HEK293 (cell line): ENCODE data around the gene NCSTN.

Source experiments
- CTCF ChIA-PET: fragments of 350-600 bp; formaldehyde crosslinking; extraction: SDS; loops from one replicate; lab custom pipeline; 2021; ENCODE audit warnings: antibody characterized with exemption; lab: Yijun Ruan, JAX
- POLR2A ChIA-PET: fragments of 300-600 bp; formaldehyde crosslinking; extraction: SDS; loops from one replicate; lab custom pipeline; 2020; ENCODE audit warnings: antibody characterized with exemption, inconsistent platforms; lab: Yijun Ruan, JAX
- H3K27ac ChIP-seq: fragments of 200-500 bp; sonication (Bioruptor generic); 2 replicates; pipeline ENCODE4 v1.5.1; 2014; ENCODE audit warnings: low read depth, low read length, control low read depth, inconsistent platforms; ENCODE audit errors: extremely low read depth
- H3K36me3 ChIP-seq, 2 experiments: fragments of 200-500 bp in 1 of 2; sonication (Bioruptor generic) in 1 of 2; 1 replicate in 1 of 2; 2 replicates in 1 of 2; pipeline ENCODE4 v1.5.1; 2014 to 2017; ENCODE audit warnings: inconsistent platforms in 2 of 2, low read length in 2 of 2; ENCODE audit not compliant: control insufficient read depth in 2 of 2, insufficient read depth in 1 of 2
- H3K4me1 ChIP-seq: fragments of 200-500 bp; sonication (Bioruptor generic); 2 replicates; pipeline ENCODE4 v1.5.1; 2014; ENCODE audit warnings: mild to moderate bottlenecking, low read length, inconsistent platforms; ENCODE audit not compliant: control insufficient read depth, insufficient read depth
- H3K4me3 ChIP-seq: 2 replicates; pipeline ENCODE4 v1.5.1; 2011; ENCODE audit warnings: low read depth, mild to moderate bottlenecking, control low read depth, low read length, moderate library complexity
- H3K9me3 ChIP-seq: fragments of 200-500 bp; sonication (Bioruptor generic); 2 replicates; pipeline ENCODE4 v1.5.1; 2014; ENCODE audit warnings: low read depth, low read length, inconsistent platforms; ENCODE audit not compliant: control insufficient read depth, insufficient read depth
- KLF8 ChIP-seq: fragments of 450-650 bp; formaldehyde crosslinking; IDR thresholded peaks from 2 replicates; pipeline ENCODE4 v1.5.1; 2016; ENCODE audit warnings: missing biosample characterization, missing genetic modification characterization
- PBX3 ChIP-seq: sonication (generic); formaldehyde crosslinking; IDR thresholded peaks from 2 replicates; pipeline ENCODE4 v1.8.1; 2022; ENCODE audit warnings: mild to moderate bottlenecking, moderate library complexity, missing genetic modification reagents
- PRDM2 ChIP-seq: fragments of 450-650 bp; formaldehyde crosslinking; IDR thresholded peaks from 2 replicates; pipeline ENCODE4 v1.5.1; 2016; ENCODE audit warnings: missing biosample characterization, missing genetic modification characterization, borderline replicate concordance
- TRIM28 ChIP-seq: IDR thresholded peaks from 2 replicates; pipeline ENCODE4 v1.6.1; 2011; ENCODE audit warnings: low read length, control low read depth, borderline replicate concordance
- ZNF223 ChIP-seq: fragments of 450-650 bp; formaldehyde crosslinking; IDR thresholded peaks from 2 replicates; pipeline ENCODE4 v1.5.1; 2016; ENCODE audit warnings: missing biosample characterization, missing genetic modification characterization
- ZNF292 ChIP-seq: fragments of 450-650 bp; formaldehyde crosslinking; IDR thresholded peaks from 2 replicates; pipeline ENCODE4 v1.5.1; 2016; ENCODE audit warnings: low read depth, missing biosample characterization, missing genetic modification characterization, borderline replicate concordance
- ZNF768 ChIP-seq: fragments of 450-650 bp; formaldehyde crosslinking; IDR thresholded peaks from 2 replicates; pipeline ENCODE4 v1.5.1; 2018; ENCODE audit warnings: missing biosample characterization, mild to moderate bottlenecking, missing genetic modification characterization
- ZSCAN5A ChIP-seq: fragments of 450-650 bp; formaldehyde crosslinking; IDR thresholded peaks from 2 replicates; pipeline ENCODE4 v1.5.1; 2016; ENCODE audit warnings: missing biosample characterization, missing genetic modification characterization
- TF ChIP-seq, protein P1 (sequence below): fragments of 450-650 bp; formaldehyde crosslinking; optimal IDR thresholded peaks from 2 replicates; pipeline ENCODE3; 2016; ENCODE audit warnings: missing biosample characterization, mild to moderate bottlenecking, missing genetic modification characterization

NCSTN gene

DNA sequence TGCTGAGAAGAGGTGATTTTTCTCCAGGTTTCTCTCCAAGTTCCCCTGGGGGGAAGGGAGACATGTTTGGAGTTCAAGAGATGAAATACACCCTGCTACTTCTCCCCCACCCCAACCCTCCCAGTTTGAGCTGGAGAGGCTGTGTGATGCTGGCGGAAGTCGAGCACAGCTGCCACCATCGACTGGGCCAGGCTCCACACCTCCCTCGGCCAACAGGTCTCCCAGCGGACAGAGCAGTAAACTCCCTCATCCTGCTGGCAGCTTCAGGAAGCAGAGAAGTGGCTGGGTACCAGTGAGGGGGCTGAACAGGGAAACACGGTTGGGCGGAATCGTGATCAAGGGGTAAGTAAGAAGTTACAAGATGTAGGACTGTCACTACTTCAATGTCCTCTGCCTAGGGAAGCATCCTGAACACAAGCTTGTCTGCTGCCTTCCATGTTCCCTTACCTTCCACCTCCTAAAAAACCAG lies 17.1 kb downstream of the NCSTN start:
- no peaks in the 10 kb centered on the region for H3K9me3 ChIP-seq
- peaks cover 14 to 52% of the 10 kb centered on the region in 2 experiments for H3K36me3 ChIP-seq
- ChIA-PET POLR2A (interaction anchor here (0.7 kb wide), 1 partner anchor 99 kb away, joined by 3 read pairs; no protein-coding TSS in a partner anchor), CTCF (interaction anchor here (0.7 to 3.7 kb wide), 4 partner anchors 16 to 69 kb away, joined by 3 to 22 read pairs (median 4); no protein-coding TSS in a partner anchor)
- no peak for TF ChIP-seq PBX3 (CRISPR knock-in tag)
- no peak overlapping the region for H3K4me3 ChIP-seq
- 0 out of 2 replicates have a peak, but pooled peaks cover 2% of the 10 kb centered on the region for H3K4me1 ChIP-seq
- H3K27ac ChIP-seq, result no peak overlapping the region

GRCh38 chr1:160361199-160361598 lies 18.0 kb downstream of the NCSTN start:
- Histone ChIP-seq H3K36me3 (peaks cover 10 to 43% of the 10 kb centered on the region in 2 experiments), H3K4me1 (0 out of 2 replicates have a peak, but pooled peaks cover 2% of the 10 kb centered on the region), H3K4me3 (no peak overlapping the region), H3K27ac (no peak overlapping the region; the same call in 1 of the 2 replicates), H3K9me3 (no peaks in the 10 kb centered on the region)
- TF ChIP-seq ZNF292 (tag by site-specific recombination), result no peak
- 0 out of 2 replicates have a peak, but pooled peaks have one; percentile 56 for TF ChIP-seq ZNF768 (tag by site-specific recombination)
- POLR2A ChIA-PET, result interaction anchor here (0.7 to 1.7 kb wide), 2 partner anchors 100 to 437 kb away, joined by 3 to 6 read pairs; partner anchors contain the start of gene TAGLN2
- CTCF ChIA-PET, result interaction anchor here (0.7 to 3.7 kb wide), 3 partner anchors 15 to 58 kb away, joined by 4 to 22 read pairs (median 5); no protein-coding TSS in a partner anchor

DNA sequence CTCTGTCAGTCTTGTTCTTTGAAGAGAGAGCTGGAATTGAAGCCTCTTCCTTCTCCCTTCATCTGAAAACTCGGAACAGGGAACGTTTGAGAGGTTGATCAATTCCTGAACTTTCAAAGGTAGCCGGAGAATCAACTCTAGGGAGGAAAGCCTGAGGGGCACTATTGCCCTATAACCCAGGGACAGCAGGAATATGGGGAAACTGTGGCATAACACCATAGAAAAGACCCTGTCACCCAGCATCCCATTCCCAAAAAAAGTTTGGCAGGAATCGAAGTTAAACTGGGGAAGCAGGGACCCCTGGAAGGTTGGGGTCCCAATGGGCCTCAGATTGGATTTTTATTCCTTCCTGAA lies 18.6 kb downstream of the NCSTN start:
- TF ChIP-seq ZSCAN5A (tag by site-specific recombination), result no peak
- no peak for TF ChIP-seq TRIM28
- TF ChIP-seq KLF8 (tag by site-specific recombination), result no peak
- TF ChIP-seq ZNF223 (tag by site-specific recombination), result no peak
- Histone ChIP-seq H3K9me3 (no peaks in the 10 kb centered on the region), H3K4me3 (no peak overlapping the region), H3K27ac (peak overlapping the region; percentile 29; the same call in 1 of the 2 replicates), H3K36me3 (peaks cover 6 to 37% of the 10 kb centered on the region in 2 experiments; a peak in 1 of 3 replicates), H3K4me1 (0 out of 2 replicates have a peak, but pooled peaks cover 2% of the 10 kb centered on the region)
- POLR2A ChIA-PET, result interaction anchor here (0.6 to 2.6 kb wide), 3 partner anchors 10 to 437 kb away, joined by 3 to 7 read pairs (median 6); partner anchors contain the start of gene TAGLN2
- CTCF ChIA-PET, result interaction anchor here (3.7 kb wide), 1 partner anchor 14 kb away, joined by 22 read pairs; no protein-coding TSS in a partner anchor

GRCh38 chr1:160362168-160362957 lies 19.2 kb downstream of the NCSTN start:
- ChIA-PET CTCF (interaction anchor here (0.6 to 3.7 kb wide), 5 partner anchors 11 to 143 kb away, joined by 3 to 22 read pairs (median 3); no protein-coding TSS in a partner anchor), POLR2A (interaction anchor here (0.6 to 2.6 kb wide), 3 partner anchors 10 to 438 kb away, joined by 3 to 7 read pairs (median 6); partner anchors contain the start of gene TAGLN2)
- 0 out of 2 replicates have a peak, but pooled peaks cover 2% of the 10 kb centered on the region for H3K4me1 ChIP-seq
- H3K9me3 ChIP-seq, result no peaks in the 10 kb centered on the region
- no peak overlapping the region for H3K4me3 ChIP-seq
- H3K36me3 ChIP-seq, result peaks cover 6 to 31% of the 10 kb centered on the region in 2 experiments; a peak in 1 of 3 replicates
- peak overlapping the region; percentile 29; the same call in 1 of the 2 replicates for H3K27ac ChIP-seq
- TF ChIP-seq, protein P1, sequence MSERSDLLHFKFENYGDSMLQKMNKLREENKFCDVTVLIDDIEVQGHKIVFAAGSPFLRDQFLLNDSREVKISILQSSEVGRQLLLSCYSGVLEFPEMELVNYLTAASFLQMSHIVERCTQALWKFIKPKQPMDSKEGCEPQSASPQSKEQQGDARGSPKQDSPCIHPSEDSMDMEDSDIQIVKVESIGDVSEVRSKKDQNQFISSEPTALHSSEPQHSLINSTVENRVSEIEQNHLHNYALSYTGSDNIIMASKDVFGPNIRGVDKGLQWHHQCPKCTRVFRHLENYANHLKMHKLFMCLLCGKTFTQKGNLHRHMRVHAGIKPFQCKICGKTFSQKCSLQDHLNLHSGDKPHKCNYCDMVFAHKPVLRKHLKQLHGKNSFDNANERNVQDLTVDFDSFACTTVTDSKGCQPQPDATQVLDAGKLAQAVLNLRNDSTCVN (tag by site-specific recombination), result no peak
- TF ChIP-seq PRDM2 (tag by site-specific recombination), result no peak
